GM19324 (cell line): ENCODE results near the gene PAIP2.

Experiments
- ATAC-seq: cut with Tn5 transposase; IDR thresholded peaks from one replicate; pipeline ENCODE4 v1.9.1; 2021; ENCODE audit warnings: mild to moderate bottlenecking, moderate library complexity; ENCODE audit not compliant: unreplicated experiment, low FRiP score

Gene PAIP2

GRCh38 chr5:139390639-139391569 is 49.2 kb downstream of the PAIP2 start:
- no peak for ATAC-seq

DNA sequence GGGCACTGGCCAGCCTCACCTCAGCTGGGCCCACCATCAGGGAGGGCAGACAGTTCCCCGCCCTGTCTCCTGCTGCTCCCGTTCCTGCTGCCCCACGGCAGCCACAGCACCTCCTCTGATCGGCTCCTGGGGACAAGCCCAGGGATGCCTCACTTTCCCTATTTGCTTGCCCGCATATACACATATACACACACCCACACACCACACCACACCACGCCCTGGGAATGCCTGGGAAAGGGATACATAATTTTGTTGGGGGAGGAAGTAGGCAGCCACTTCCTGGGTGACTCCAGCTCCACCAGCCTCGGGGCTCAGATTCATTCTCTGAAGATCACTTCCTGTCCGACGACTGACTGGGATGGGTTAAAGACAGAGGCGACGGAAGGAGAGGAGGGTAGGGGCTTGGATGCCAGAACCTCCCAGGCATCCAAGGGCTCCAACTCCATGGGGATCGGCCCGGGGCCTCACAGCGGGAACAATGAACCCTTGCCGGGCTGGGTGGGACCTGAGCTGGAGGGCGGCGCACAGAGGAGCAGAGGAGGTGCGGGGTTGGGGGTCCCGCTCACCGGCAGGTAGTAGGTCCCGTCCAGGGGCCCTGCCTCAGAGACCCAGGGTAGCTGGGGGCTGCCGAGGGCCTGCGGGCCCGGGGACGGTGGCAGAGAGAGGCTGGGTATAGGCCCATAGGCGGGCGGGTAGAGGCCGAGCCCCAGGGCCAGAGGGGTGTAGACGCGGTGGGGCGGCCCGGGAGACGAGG is 50.1 kb downstream of the PAIP2 start:
- no peak for ATAC-seq

- ATAC-seq = no peak
Measured at GRCh38 chr5:139392324-139392677, 50.6 kb downstream of the PAIP2 start.

- peak; percentile 42 for ATAC-seq
Measured at GRCh38 chr5:139392678-139393496, 51.2 kb downstream of the PAIP2 start.

DNA sequence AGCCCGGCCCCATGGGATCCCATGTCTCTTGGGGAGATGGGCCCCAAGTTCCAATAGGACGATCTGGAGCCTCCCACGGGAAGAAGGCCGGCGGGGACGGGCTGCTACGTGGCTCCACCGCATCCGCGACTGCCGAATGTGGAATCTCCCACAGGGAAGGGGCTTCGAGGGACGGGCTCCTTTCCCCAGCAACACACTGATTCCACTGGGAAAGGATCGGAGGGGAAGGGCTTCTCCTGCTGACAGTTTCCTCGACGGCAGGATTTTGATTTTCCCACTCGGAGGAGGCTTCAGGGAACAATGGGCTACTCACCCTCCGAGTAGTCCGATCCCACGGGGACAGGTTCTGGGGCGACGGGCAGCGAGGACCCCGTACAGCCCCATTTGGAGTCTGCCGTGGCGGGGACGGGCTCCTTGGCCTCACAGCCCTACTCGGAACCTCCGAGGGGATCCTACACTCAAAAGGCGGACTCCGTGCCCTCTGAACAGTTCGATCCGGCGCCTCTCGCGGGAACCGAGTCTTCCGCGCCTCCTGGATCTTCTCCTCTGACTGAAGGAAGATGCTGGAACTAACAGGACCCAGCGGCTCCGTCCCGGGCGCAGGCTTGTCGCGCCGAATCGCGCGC is 52.0 kb downstream of the PAIP2 start:
- ATAC-seq = no peak

DNA sequence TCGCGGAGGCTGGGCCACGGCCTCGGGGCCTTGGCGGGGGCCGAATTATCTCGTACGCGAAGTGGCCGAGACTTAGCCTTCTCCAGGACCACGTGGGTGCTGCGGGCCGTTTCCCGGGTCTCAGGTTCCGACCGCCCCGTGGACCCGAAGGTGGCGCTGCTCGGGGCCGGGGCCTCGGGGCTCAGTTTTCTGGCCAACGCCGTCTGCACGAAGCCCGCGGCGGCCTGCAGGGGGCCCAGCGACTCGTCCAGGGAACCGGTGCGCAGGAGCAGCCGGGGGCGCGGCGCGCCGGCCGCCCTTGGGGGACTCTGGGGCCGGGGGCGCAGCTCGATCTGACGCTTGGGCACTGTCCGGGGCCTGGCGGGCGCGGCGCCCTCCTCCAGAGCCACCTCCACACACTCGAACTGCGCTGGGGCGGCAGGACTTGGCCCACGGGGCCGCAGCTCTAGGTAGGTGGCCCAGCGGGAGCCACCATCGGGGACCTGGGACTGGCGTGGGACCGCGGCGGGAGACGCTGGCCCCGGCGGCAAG is 52.5 kb downstream of the PAIP2 start:
- no peak for ATAC-seq

- ATAC-seq = no peak
Measured at GRCh38 chr5:139394654-139395566, 53.3 kb downstream of the PAIP2 start, which contains the start of gene PROB1. TSS of gene PROB1 (minus strand) at chr5:139395104. CDS start at chr5:139395081, 23 bp downstream.

DNA sequence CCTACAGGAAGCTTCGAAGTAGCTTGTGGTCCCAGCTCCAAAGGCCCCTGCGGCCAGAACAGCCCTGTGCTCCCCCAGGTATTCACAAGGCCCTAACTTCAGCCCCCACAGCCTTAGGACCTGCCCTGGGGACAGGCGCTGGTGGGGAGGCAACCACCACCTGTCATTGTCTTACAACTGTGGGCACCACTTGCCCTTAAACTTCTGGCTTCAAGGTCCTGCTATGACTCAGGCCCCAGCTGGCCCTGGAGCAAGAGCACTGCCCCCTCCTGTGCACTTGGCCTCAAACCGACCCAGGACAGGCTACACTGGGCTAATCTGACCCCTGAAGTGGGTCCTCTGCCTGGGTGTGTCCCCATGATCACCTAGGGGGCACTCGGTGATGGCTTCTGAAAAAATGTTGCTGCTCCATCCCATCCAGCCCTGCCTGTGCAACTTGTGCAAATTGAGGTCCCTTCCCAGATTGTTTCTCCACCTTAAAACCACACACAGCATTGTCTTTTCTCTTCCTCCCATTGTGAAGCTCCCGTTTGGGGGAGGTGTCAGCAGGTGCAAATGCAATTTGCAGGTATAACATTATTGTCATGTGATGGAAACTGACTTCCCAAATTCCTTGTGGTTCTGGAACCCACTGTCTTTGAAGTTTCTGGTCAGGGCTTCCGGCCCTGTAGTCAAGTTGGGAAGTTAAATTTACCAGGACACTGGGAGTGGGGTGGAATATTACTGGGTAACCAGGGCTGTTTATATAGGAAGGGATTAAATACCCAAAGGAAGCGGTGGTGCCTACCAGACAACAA is 54.4 kb downstream of the PAIP2 start:
- no peak for ATAC-seq

DNA sequence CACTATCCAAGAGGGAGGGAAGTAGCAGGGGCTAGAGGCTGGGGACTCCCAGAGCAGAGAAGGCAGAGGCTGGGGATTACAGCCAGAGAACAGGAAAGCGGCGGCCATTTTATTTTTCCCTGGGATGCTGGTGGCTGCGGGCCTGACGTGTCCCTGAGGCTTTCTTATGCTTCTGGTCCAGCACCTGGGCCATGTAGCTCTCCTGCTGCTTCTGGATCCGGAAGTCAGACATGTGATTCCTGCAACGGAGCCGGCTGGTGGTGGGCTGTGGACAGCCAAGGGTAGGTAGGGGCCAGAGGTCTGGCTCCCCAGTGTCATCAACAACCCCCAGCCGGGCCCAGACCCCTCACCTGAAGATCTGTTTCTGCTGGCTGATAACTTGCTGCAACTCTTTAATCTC is 55.0 kb downstream of the PAIP2 start:
- ATAC-seq = no peak

GRCh38 chr5:139397921-139398320 is 56.3 kb downstream of the PAIP2 start:
- no peak for ATAC-seq

GRCh38 chr5:139399501-139400121 is 58.0 kb downstream of the PAIP2 start:
- no peak for ATAC-seq

GRCh38 chr5:139401546-139401945 is 59.9 kb downstream of the PAIP2 start:
- no peak for ATAC-seq

DNA sequence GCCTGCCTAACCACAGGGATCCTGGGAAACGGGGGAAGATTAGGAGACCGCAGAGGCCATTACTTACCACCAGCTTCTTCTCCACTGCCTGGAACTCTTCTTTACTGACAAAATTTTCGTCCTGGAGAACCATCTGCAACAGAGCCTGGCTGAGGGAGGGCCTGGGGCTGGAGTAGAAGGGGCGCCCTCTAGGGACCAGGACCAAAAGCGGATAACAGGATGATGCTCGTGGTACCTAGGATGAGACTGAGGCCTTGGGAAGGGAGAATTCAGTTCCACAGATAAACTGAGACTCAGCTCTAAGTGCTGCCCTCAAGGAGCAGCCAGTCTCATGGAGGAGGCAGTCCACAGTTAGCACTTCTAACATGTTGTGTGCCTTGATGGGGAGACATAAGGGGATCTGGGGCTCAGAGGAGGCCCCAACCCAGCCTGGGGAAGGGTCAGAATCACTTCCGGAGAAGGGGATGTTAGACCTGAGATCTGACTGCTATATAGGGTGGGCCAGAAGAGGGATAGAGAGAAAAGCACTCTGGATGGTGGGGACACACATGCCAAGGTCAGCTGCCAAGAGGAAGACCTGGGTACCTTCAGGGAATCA is 61.0 kb downstream of the PAIP2 start:
- no peak for ATAC-seq

- ATAC-seq = peak; percentile 8
Measured at GRCh38 chr5:139403418-139403786, 61.7 kb downstream of the PAIP2 start.

DNA sequence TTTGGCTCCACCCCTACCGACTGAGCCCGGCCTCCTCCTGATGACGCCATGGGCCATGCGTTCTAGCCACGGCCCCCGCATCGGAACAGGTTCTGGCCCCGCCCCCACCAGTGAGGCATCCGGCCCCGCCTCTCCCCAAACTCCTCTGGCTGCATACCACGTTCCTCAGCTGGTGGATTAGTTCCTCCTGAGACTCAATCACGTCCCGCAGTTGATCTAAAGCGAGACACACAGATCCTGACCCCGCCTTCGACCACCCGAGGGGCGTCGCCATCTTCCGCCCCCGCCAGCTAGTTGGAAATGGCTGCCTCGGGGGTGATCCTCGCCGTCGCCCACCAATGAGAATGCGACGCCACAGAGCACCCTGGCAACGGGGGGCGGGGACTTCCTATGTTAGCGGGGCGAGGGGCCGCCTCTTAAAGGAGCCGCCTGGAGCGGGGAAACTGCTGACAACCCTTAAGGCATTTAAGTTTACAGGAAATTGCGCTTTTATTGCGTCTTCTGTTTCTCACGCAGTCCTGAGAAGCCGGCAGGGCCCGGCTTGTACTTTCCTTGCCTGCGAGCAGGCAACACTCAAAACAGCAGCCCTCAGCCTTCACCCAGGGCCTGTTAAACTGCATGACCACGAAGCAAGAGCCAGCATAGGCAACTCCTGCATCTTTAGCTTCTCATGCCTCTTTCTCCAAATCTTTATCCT is 62.3 kb downstream of the PAIP2 start, which contains the start of gene SPATA24:
Gene SPATA24, minus strand, starts transcription at position 303 of the 697 bp plus-strand sequence. Its CDS starts 29 bp downstream, at position 274.
- peak; percentile 87 for ATAC-seq

GRCh38 chr5:139404484-139404840 is 62.8 kb downstream of the PAIP2 start:
- ATAC-seq = no peak

GRCh38 chr5:139406963-139407362 is 65.3 kb downstream of the PAIP2 start:
- ATAC-seq = no peak
